HepG2 (cell line): ENCODE data around the gene SLC7A6OS. TPM values are rescaled to one million over a fixed set of nuclear protein-coding genes. Genes with fewer than 3 reads are reported as not detected.

ENCODE experiments used
- ASH2L ChIP-seq: fragments of 300-600, 200-600 bp; sonication (generic); IDR thresholded peaks from 2 replicates; pipeline ENCODE4 v1.7.0; 2017; ENCODE audit warnings: low read depth, mild to moderate bottlenecking, moderate library complexity, mixed read lengths, low read length; ENCODE audit not compliant: insufficient read length
- IRF2 ChIP-seq: IDR thresholded peaks from 2 replicates; pipeline ENCODE4 v1.6.1; 2018; ENCODE audit warnings: missing genetic modification reagents, missing compliant biosample characterization
- MAFF ChIP-seq: IDR thresholded peaks from 2 replicates; pipeline ENCODE4 v1.6.1; 2011; ENCODE audit warnings: low read depth, low read length, improper control_type of control experiment
- RFXAP ChIP-seq: sonication (generic); formaldehyde crosslinking; IDR thresholded peaks from 2 replicates; pipeline ENCODE4 v1.4.0; 2020; ENCODE audit warnings: missing genetic modification reagents, borderline replicate concordance
- SALL1 ChIP-seq: sonication (generic); formaldehyde crosslinking; IDR thresholded peaks from 2 replicates; pipeline ENCODE4 v1.8.0; 2022; ENCODE audit warnings: mild to moderate bottlenecking, missing genetic modification reagents
- TCF12 ChIP-seq, 2 experiments: fragments of 450-650 bp in 1 of 2; sonication (generic) in 1 of 2; formaldehyde crosslinking in 1 of 2; IDR thresholded peaks; 2 replicates each; pipeline versions ENCODE4 v1.6.1 to v1.8.0; 2017 to 2022; ENCODE audit warnings: antibody characterized with exemption in 1 of 2, mild to moderate bottlenecking in 1 of 2, missing genetic modification reagents in 1 of 2, moderate library complexity in 1 of 2
- YEATS4 ChIP-seq: sonication (generic); formaldehyde crosslinking; IDR thresholded peaks from 2 replicates; pipeline ENCODE4 v1.4.0; 2020; ENCODE audit warnings: missing genetic modification reagents, borderline replicate concordance
- ZBTB8A ChIP-seq: sonication (generic); formaldehyde crosslinking; IDR thresholded peaks from 2 replicates; pipeline ENCODE4 v1.4.0; 2020; ENCODE audit warnings: mild to moderate bottlenecking, low read depth, missing genetic modification reagents, borderline replicate concordance
- ZFP90 ChIP-seq: sonication (generic); formaldehyde crosslinking; IDR thresholded peaks from 2 replicates; pipeline ENCODE4 v1.8.0; 2022; ENCODE audit warnings: missing genetic modification reagents, mild to moderate bottlenecking, inconsistent platforms, borderline replicate concordance
- ZNF101 ChIP-seq: sonication (generic); formaldehyde crosslinking; IDR thresholded peaks from 2 replicates; pipeline ENCODE4 v1.4.0; 2020; ENCODE audit warnings: mild to moderate bottlenecking, low read depth, missing genetic modification reagents, borderline replicate concordance
- ZNF143 ChIP-seq: sonication (generic); formaldehyde crosslinking; IDR thresholded peaks from 2 replicates; pipeline ENCODE4 v1.4.0; 2020; ENCODE audit warnings: missing genetic modification reagents
- ZNF431 ChIP-seq: sonication (generic); formaldehyde crosslinking; IDR thresholded peaks from 2 replicates; pipeline ENCODE4 v1.9.0; 2022; ENCODE audit warnings: missing genetic modification reagents, low read depth, mild to moderate bottlenecking, borderline replicate concordance
- ZNF629 ChIP-seq: sonication (generic); formaldehyde crosslinking; conservative IDR thresholded peaks from 2 replicates; pipeline ENCODE4 v1.5.0; 2020; ENCODE audit warnings: missing genetic modification reagents
- polyA plus RNA-seq, 8 experiments: library from polyadenylated mRNA; depleted of rRNA in 3 of 8; stranded (reverse) in 7 of 8; unstranded in 1 of 8; fragments of >200 nt; fragmentation: Illumina TruSeq in 4 of 8; extraction: Trizol in 4 of 8; gene quantifications; 2 replicates each; pipeline versions ENCODE4 v1.2.1 to v1.2.3, GENCODE V29; 2011 to 2016; ENCODE audit warnings: low read depth in 4 of 8, missing spikeins in 1 of 8, mixed read lengths in 1 of 8; ENCODE audit not compliant: insufficient read depth in 1 of 8
- total RNA-seq, 5 experiments: library from RNA; depleted of rRNA; stranded (reverse); fragments of >200 nt; fragmentation: Illumina TruSeq; extraction: Trizol; gene quantifications; 2 replicates each; pipeline ENCODE4 v1.2.3, GENCODE V29; 2016; ENCODE audit warnings: low read depth in 1 of 5
- TF ChIP-seq, protein P1 (sequence below): IDR thresholded peaks from 2 replicates; pipeline ENCODE4 v1.6.1; 2018; ENCODE audit warnings: missing genetic modification reagents
- TF ChIP-seq, protein P2 (sequence below): sonication (generic); formaldehyde crosslinking; IDR thresholded peaks from 2 replicates; pipeline ENCODE4 v1.5.0; 2020; ENCODE audit warnings: mild to moderate bottlenecking, missing genetic modification reagents

The SLC7A6OS gene
- total and polyA plus RNA-seq, 2 of the 13 experiments (the other 11 are each of a cell fraction or from before 2014, with no cell fraction given) = 11.2 to 21.5 TPM

DNA sequence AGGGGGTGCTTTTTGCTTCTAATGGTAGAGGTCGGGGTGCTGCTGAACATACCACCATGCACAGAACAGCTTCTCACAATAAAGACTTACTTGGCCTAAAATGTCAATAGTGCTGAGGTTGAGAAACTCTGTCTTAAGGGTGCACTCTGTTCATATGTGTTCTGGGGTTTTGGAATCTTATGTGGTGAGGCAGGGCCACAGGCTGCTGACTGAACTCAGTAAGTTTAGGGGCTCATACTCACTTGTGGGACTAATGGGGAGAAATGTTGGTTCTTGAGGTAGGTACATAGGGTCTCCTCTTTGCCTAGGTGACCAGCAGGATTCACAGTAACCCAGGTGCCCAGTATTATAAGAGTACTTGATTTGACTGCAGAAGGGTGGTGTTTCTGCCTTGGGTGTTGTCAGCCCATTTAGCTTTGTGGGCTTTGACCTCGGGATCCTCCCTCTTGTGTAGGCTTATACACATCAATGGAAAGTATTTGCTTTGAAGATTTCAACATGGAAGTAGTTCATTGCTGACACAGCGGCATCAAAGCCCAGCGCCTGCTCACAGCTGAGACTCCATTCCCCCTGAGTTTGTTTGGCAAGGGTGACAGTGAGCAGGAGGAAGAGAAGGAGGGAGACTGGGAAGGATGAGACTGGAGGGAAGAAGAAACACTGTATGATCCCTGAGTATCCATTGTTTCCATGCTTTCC lies 29.2 kb downstream of the SLC7A6OS start (continued):
- TF ChIP-seq MAFF (peak; percentile 95), RFXAP (CRISPR knock-in tag) (peak; percentile 61; the same call in 1 of the 2 replicates), SALL1 (CRISPR knock-in tag) (peak; percentile 96), ASH2L (peak; percentile 93), TCF12 (IDR thresholded peaks at IDR 0.05) (no peak), TCF12 (CRISPR knock-in tag; IDR thresholded peaks at IDR 0.05) (peak; percentile 70; the same call in 1 of the 2 replicates), ZNF101 (CRISPR knock-in tag) (no peak), ZNF143 (CRISPR knock-in tag) (no peak), ZBTB8A (CRISPR knock-in tag) (no peak), IRF2 (CRISPR knock-in tag) (peak; percentile 41; the same call in 1 of the 2 replicates), ZNF431 (CRISPR knock-in tag) (no peak), YEATS4 (no peak), ZFP90 (CRISPR knock-in tag) (no peak; the same call in 1 of the 2 replicates), ZNF629 (CRISPR knock-in tag) (peak; percentile 97)
- TF ChIP-seq, protein P1, sequence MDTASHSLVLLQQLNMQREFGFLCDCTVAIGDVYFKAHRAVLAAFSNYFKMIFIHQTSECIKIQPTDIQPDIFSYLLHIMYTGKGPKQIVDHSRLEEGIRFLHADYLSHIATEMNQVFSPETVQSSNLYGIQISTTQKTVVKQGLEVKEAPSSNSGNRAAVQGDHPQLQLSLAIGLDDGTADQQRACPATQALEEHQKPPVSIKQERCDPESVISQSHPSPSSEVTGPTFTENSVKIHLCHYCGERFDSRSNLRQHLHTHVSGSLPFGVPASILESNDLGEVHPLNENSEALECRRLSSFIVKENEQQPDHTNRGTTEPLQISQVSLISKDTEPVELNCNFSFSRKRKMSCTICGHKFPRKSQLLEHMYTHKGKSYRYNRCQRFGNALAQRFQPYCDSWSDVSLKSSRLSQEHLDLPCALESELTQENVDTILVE (CRISPR knock-in tag) = peak; percentile 60; the same call in 1 of the 2 replicates
- TF ChIP-seq, protein P2, sequence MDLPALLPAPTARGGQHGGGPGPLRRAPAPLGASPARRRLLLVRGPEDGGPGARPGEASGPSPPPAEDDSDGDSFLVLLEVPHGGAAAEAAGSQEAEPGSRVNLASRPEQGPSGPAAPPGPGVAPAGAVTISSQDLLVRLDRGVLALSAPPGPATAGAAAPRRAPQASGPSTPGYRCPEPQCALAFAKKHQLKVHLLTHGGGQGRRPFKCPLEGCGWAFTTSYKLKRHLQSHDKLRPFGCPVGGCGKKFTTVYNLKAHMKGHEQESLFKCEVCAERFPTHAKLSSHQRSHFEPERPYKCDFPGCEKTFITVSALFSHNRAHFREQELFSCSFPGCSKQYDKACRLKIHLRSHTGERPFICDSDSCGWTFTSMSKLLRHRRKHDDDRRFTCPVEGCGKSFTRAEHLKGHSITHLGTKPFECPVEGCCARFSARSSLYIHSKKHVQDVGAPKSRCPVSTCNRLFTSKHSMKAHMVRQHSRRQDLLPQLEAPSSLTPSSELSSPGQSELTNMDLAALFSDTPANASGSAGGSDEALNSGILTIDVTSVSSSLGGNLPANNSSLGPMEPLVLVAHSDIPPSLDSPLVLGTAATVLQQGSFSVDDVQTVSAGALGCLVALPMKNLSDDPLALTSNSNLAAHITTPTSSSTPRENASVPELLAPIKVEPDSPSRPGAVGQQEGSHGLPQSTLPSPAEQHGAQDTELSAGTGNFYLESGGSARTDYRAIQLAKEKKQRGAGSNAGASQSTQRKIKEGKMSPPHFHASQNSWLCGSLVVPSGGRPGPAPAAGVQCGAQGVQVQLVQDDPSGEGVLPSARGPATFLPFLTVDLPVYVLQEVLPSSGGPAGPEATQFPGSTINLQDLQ (CRISPR knock-in tag) = no peak
